UCSD-AML1 (cell line): ENCODE data around the gene RABGGTB.
"Not testable (repeated sequence)": the region's sequence is repeated elsewhere in the genome, so short reads cannot be mapped to it uniquely, and the experiment has no call there.

Experiments
- DNase-seq: peaks from one replicate; lab custom pipeline; 2025; ENCODE audit not compliant: unreplicated experiment; lab: John Stamatoyannopoulos, UW

The RABGGTB gene

DNA sequence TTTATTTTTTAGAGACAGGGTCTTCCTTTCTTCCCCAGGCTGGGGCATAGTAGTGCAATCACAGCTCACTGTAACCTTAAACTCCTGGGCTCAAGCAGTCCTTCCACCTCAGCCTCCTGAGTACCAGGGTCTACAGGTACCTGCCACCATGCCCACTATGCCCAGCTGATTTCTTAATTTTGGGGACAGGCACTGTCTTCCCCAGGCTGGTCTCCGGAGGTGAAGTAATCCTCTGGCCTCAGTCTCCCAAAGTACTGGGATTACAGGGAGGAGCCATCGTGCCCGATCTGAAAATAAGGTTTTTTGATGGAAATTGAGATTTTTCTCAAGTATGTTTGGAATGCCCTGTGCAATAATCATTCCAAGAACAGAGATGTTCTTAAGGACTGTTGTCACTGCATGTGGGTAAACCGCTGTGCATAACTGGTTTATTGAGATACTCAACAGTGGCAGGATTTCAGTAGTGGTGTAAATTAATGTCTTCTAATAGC lies 9.7 kb downstream of the RABGGTB start:
- no peak for DNase-seq

DNA sequence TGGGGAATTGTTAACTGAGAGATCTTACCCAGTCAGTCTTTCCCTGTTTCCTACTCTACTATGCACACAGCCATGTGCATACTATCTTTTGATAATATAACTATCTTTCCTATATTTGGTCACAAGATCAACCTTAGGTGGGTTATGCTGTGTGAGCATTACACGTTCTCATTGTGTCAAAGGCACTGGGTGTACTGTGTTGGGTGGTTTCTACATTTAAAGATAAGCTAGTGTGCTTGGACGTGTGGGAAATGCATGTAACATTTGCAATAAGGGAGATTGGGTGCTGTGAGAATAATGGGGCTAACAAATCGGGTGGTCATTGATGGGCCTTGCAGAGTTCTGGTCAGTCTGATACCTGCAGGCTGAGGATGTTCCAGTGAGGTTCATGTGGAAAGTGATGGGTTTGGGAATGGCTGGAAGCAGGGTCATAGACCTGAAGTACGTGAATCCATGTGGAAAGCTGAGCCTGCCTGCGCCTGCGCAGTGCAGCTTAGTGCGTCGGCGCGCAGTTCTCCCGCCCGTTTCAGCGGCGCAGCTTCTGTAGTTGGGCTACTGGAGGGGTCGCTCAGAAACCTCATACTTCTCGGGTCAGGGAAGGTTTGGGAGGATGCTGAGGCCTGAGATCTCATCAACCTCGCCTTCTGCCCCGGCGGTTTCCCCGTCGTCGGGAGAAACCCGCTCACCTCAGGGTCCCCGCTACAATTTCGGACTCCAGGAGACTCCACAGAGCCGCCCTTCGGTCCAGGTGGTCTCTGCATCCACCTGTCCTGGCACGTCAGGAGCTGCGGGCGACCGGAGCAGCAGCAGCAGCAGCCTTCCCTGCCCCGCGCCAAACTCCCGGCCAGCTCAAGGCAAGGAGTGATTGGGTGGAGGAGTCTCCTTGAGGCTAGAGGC lies 10.6 kb downstream of the RABGGTB start, which contains the start of gene MSH4:
TSS of gene MSH4 (plus strand) at position 507 of the 897 bp plus-strand sequence. CDS start at position 611, 104 bp downstream.
- DNase-seq: no peak

DNA sequence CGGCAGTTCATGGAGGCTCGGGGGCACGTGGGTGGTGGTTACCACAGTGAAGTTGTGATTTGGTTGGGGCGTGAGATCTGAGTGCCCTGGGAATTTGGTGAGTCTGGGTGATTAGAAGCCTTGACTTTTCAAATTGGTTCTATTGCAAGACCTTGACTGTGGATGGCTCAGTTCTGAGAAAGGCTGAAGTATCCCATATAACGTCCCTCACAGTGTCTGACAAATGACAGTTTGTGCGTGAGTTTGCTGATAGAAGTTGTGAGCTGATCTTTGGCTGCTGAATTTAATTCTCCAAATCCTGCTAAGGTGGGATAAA lies 11.2 kb downstream of the RABGGTB start:
- no peak for DNase-seq

DNA sequence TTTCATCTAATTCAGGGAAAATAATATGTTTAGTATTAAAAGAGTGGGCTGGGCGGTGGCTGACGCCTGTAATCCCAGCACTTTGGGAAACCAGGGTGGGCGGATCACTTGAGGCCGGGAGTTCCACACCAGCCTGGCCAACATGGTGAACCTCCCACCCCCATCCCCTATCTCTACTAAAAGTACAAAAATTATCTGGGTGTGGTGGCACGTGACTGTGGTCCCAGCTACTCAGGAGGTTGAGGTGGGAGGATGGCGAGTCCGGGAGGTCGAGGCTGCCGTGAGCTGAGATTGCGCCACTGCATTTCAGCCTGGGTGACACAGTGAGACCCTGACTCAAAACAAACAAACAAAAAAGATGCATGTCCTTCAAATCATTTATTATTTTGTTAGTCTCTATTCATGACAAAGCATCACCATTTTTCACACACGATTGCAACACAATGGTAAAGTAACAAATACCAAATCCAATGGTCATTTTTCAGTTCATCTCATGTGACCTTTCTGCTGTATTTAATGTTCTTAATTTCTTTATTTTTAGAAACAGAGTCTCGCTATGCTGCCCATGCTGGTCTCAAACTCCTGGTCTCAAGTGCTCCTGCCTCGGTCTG lies 11.7 kb downstream of the RABGGTB start:
- DNase-seq: no peak

DNA sequence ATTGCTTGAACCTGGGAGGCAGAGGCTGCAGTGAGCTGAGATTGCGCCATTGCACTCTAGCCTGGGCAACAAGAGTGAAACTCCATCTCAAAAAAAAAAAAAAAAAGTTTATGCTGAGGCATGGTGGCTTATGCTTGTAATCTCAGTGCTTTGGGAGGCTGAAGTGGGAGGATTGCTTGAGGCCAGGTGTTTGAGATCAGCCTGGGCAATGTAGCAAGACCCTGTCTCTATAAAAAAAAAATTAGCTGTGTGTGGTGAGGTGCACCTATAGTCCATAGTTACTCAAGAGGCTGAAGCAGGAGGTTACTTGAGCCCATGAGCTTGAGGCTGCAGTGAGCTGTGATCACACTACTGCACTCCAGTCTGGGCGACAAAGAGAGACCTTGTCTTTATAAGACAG lies 15.4 kb downstream of the RABGGTB start:
- not testable (repeated sequence) for DNase-seq

DNA sequence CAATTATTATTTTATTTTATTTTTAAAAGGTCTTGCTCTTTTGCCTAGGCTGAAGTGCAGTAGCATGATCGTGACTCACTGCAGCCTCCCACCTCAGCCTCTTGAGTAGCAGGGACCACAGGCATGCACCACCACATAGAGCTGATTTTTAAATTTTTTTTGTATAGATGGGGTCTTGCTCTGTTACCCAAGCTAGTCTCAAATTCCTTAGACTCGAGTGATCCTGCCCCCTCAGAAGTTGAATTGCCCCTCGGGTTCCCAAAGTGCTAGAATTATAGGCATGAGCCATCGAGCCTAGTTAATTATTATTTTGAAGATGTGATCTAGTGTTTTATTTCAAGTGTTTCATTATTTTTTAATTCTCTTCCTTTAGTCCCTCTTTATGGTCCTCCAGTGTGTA lies 22.9 kb downstream of the RABGGTB start:
- no peak for DNase-seq

DNA sequence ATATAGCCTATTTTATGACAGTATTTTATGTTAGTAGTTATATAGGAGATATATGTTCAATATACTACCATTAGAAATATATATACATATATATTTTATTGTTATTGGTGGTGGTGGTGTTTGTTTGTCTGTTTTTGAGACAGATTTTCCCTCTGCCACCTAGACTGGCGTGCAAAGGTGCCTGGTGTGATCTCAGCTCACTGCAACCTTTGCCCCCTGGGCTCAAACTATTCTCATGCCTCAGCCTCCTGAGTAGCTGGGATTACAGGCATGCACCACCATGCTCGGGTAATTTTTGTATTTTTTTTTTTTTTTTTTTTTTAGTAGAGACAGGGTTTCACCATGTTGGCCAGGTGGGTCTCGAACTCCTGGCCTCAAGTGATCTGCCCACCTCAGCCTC lies 24.1 kb downstream of the RABGGTB start:
- not testable (repeated sequence) for DNase-seq

DNA sequence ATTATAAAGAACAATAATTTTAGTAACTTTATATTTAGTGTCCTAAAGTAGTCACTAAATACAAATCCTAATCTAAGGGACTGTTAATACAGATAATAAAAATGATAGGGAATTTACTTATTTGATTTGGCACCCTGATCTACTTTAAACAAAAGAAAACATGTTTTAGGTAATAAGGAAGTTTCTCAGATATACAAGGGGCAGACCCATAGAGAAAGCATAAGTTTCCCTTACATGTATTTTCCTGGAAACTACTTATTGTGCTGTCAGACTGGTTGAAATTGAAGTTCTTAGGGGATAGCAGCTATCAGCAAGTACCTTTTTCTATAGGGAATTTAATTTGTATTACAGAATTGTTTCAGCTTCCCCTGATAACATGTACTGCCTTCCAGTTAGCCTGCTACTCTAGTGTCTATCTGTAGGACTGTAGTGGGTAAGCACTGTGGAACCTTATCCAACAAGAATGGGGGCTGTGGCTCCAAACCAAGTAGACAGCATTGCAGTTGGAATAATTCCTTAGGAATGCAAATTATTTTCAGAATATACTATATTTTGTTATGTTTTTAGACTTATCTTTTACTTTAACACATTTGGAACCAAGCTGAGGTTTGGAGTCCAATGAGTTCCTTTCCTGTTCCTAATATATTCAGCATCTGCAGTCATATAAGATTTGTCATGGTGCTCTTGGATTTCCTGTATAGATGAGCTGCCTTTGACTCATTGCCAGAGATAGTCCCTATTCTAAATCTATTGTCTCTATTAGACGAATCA lies 25.3 kb downstream of the RABGGTB start:
- DNase-seq: no peak

DNA sequence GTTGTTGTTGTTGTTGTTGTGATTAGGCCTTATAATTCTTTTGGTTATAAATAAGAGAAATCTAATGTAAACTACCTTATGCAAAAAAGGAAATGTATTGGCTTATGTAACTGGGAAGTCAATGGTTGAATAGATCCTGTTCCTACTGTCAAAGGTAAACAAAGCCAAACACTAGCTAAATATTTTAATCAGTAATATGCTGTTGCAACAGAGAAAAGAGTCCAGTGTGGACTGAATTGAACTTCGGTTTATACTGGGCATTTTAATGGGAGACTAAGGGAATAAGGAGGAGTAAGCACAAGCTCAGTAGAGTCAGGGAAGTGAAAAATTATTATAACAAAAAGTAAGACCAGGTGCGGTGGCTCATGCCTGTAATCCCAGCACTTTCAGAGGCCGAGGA lies 26.0 kb downstream of the RABGGTB start:
- no peak for DNase-seq

DNA sequence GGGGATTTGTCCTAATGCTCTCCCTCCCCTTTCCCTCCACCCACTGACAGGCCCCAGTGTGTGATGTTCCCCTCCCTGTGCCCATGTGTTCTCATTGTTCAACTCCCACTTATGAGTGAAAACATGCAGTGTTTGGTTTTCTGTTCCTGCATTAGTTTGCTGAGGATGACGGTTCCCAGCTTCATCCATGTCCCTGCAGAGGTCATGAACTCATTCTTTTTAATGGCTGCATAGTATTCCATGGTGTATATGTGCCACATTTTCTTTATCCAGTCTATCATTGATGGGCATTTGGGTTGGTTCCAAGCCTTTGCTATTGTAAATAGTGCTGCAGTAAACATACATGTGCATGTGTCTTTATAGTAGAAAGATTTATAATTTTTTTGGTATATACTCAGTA lies 37.5 kb downstream of the RABGGTB start:
- DNase-seq: not testable (repeated sequence)

DNA sequence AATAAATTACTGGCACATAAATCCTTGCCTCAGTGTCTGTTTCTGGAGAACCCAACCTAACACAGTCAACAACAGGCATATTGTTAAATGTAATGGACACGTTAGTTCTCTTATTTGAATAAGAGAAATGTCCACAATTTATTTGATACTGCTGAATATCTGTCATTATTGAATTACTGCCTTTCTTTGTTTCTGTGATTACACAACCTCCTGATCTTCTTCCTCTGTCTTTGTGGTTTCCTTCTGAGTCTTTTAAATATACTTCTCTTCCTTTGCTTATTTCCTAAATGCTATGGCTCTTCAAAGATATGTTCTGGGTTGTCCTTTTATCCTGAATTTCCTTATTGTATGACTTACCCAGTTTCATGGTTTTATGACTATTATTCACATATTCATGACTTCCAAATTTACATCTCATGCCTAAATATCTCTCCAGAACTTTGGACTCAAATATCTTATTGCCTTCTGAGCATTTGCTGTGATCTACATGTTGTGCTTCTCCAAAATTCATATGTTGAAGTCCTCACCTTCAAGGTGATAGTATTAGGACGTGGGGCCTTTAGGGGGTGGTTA lies 50.6 kb downstream of the RABGGTB start:
- DNase-seq: no peak

DNA sequence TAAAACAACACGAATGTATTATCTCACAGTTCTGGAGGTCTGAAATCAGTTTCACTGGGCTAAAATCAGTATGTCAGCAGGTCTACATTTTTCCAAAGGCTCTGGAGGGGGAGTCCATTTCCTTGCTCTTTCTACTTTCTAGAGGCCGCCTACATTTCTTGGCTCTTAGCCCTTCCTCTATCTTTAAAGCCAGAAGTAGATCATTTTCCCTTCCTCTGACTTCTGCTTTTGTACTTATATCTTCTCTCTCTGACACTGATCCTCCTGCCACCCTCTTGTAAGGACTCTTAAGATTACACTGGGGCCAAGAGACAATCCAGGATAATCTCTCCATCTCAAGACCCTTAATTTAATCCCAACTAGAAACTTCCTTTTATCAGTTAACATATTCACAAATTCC lies 52.0 kb downstream of the RABGGTB start:
- no peak for DNase-seq

DNA sequence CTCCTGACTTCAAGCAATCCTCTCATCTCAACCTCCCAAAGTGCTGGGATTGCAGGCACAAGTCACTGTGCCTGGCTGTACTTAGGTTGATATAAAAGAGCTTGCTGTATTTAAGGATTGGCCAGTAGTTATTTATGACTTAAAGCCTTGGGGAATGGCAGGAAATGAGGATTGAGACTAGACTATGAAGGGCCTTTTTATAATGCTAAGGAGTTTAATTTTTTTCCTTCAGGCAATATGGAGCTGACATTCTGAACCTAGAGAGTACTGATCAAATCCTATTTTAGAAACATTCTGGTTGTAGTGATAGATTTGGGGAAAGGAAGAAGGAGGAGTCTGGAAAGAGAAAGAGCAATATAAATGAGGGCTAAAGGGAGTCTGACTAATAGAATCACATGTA lies 55.4 kb downstream of the RABGGTB start:
- DNase-seq: no peak
